KOPT-K1 (cell line): Measurements from ENCODE around the gene PSD2.

ENCODE experiments used
- H3K27ac ChIP-seq: fragments of 200-600 bp; sonication (generic); 2 replicates; pipeline ENCODE4 v1.5.1; 2016; ENCODE audit warnings: antibody characterized with exemption, mild to moderate bottlenecking, low read depth, low read length; ENCODE audit not compliant: poor library complexity, severe bottlenecking
- H3K36me3 ChIP-seq: fragments of 200-600 bp; sonication (generic); 2 replicates; pipeline ENCODE4 v1.5.1; 2017; ENCODE audit warnings: antibody characterized with exemption, mild to moderate bottlenecking, low read length, moderate library complexity; ENCODE audit not compliant: insufficient read depth
- H3K9me3 ChIP-seq: fragments of 200-600 bp; sonication (generic); 2 replicates; pipeline ENCODE4 v1.5.1; 2017; ENCODE audit warnings: antibody characterized with exemption, low read length, mild to moderate bottlenecking; ENCODE audit not compliant: insufficient read depth, poor library complexity, severe bottlenecking

PSD2 gene

GRCh38 chr5:139760066-139761056, 35.2 kb upstream of the PSD2 start:
- no peaks in the 10 kb centered on the region for H3K9me3 ChIP-seq
- H3K27ac ChIP-seq, result no peak overlapping the region
- H3K36me3 ChIP-seq, result no peaks in the 10 kb centered on the region

- H3K36me3 ChIP-seq, result no peaks in the 10 kb centered on the region
- no peak overlapping the region for H3K27ac ChIP-seq
These were observed 34.6 kb upstream of the PSD2 start for GRCh38 chr5:139761057-139761450.

GRCh38 chr5:139761501-139761900, 34.1 kb upstream of the PSD2 start:
- Histone ChIP-seq H3K27ac (no peak overlapping the region), H3K36me3 (no peaks in the 10 kb centered on the region), H3K9me3 (no peaks in the 10 kb centered on the region)

More at GRCh38 chr5:139761057-139761450, 34.6 kb upstream of the PSD2 start:
- H3K9me3 ChIP-seq, result no peaks in the 10 kb centered on the region

GRCh38 chr5:139762615-139763170, 32.9 kb upstream of the PSD2 start:
- no peak overlapping the region for H3K27ac ChIP-seq
- no peaks in the 10 kb centered on the region for H3K36me3 ChIP-seq
- no peaks in the 10 kb centered on the region for H3K9me3 ChIP-seq

- Histone ChIP-seq H3K27ac (no peak overlapping the region), H3K36me3 (no peaks in the 10 kb centered on the region), H3K9me3 (no peaks in the 10 kb centered on the region)
These were observed 32.2 kb upstream of the PSD2 start for GRCh38 chr5:139763280-139763929.

- no peaks in the 10 kb centered on the region for H3K36me3 ChIP-seq
- H3K27ac ChIP-seq, result no peak overlapping the region
These were observed 31.4 kb upstream of the PSD2 start for GRCh38 chr5:139763930-139764791.

GRCh38 chr5:139764886-139765408, 30.7 kb upstream of the PSD2 start:
- Histone ChIP-seq H3K9me3 (no peaks in the 10 kb centered on the region), H3K27ac (no peak overlapping the region), H3K36me3 (no peaks in the 10 kb centered on the region)

More at GRCh38 chr5:139763930-139764791, 31.4 kb upstream of the PSD2 start:
- no peaks in the 10 kb centered on the region for H3K9me3 ChIP-seq

GRCh38 chr5:139765409-139766217, 30.0 kb upstream of the PSD2 start:
- H3K9me3 ChIP-seq, result no peaks in the 10 kb centered on the region
- peak overlapping the region; percentile 21 for H3K27ac ChIP-seq
- no peaks in the 10 kb centered on the region for H3K36me3 ChIP-seq

- H3K9me3 ChIP-seq, result no peaks in the 10 kb centered on the region
- no peak overlapping the region for H3K27ac ChIP-seq
- H3K36me3 ChIP-seq, result no peaks in the 10 kb centered on the region
These were observed 27.6 kb upstream of the PSD2 start for GRCh38 chr5:139767960-139768359.

GRCh38 chr5:139768807-139769465, 26.7 kb upstream of the PSD2 start:
- Histone ChIP-seq H3K27ac (no peak overlapping the region), H3K9me3 (no peaks in the 10 kb centered on the region), H3K36me3 (no peaks in the 10 kb centered on the region)

GRCh38 chr5:139769477-139769876, 26.1 kb upstream of the PSD2 start:
- no peaks in the 10 kb centered on the region for H3K9me3 ChIP-seq
- no peaks in the 10 kb centered on the region for H3K36me3 ChIP-seq
- H3K27ac ChIP-seq, result no peak overlapping the region

- no peaks in the 10 kb centered on the region for H3K36me3 ChIP-seq
- H3K27ac ChIP-seq, result no peak overlapping the region
- H3K9me3 ChIP-seq, result no peaks in the 10 kb centered on the region
These were observed 24.9 kb upstream of the PSD2 start for GRCh38 chr5:139770722-139771121.

- no peak overlapping the region for H3K27ac ChIP-seq
- no peaks in the 10 kb centered on the region for H3K9me3 ChIP-seq
- no peaks in the 10 kb centered on the region for H3K36me3 ChIP-seq
These were observed 23.4 kb upstream of the PSD2 start for GRCh38 chr5:139772089-139772791.
